AG09319 (cell line): ENCODE data around the gene FAM110D.

Experiments
- DNase-seq: peaks from one replicate; pipeline ENCODE4 v3.0.0-alpha.2; 2010; ENCODE audit warnings: low read depth; ENCODE audit errors: extremely low read depth
- CTCF ChIP-seq: IDR thresholded peaks from 2 replicates; pipeline ENCODE4 v1.5.1; 2011; ENCODE audit warnings: low read depth, mild to moderate bottlenecking, inconsistent platforms, low read length, moderate library complexity

Gene FAM110D

GRCh38 chr1:26212726-26213125 lies 53.8 kb downstream of the FAM110D start:
- no peak for DNase-seq
- TF ChIP-seq CTCF: no peak

- DNase-seq: no peak
- no peak for TF ChIP-seq CTCF
Observed at GRCh38 chr1:26213335-26213905, 54.5 kb downstream of the FAM110D start.
